HG03175 (cell line): Measurements from ENCODE around the gene HNF1A.

Experiments used
- ATAC-seq: cut with Tn5 transposase; IDR thresholded peaks from one replicate; pipeline ENCODE4 v1.9.1; 2021; ENCODE audit warnings: mild to moderate bottlenecking, moderate library complexity; ENCODE audit not compliant: unreplicated experiment

Gene HNF1A

DNA sequence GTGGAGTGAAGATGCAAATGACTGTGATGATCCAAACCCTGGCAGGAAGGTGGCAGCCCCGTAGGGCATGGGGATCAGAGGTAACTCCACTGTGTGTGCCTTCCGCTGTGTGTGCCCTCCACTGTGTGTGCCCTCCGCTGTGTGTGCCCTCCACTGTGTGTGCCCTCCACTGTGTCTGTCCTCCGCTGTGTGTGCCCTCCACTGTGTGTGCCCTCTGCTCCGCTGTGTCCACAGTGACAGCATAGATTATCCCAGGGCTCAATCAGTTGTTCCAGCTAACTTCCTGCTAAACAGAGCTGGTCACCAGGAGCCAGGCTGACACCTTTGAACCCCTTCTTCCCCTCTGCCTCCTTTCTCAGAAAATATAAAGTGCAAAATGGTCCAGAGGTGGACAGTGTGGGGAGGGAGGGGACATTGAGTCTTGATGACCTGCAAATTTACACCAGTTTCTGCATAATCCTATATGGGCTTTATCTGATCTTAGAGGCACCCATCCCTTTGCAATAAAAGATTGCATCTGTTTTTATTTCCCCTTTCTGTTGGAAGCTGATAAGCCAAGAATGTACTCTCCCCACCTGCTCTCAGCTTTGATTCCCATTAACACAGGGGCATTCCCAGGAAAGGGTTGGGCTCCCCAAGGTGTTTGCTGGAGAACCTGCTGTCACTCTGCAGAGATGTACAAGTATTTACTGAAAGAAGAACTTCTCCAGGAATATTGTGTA lies 21.6 kb upstream of the HNF1A start:
- ATAC-seq: no peak

DNA sequence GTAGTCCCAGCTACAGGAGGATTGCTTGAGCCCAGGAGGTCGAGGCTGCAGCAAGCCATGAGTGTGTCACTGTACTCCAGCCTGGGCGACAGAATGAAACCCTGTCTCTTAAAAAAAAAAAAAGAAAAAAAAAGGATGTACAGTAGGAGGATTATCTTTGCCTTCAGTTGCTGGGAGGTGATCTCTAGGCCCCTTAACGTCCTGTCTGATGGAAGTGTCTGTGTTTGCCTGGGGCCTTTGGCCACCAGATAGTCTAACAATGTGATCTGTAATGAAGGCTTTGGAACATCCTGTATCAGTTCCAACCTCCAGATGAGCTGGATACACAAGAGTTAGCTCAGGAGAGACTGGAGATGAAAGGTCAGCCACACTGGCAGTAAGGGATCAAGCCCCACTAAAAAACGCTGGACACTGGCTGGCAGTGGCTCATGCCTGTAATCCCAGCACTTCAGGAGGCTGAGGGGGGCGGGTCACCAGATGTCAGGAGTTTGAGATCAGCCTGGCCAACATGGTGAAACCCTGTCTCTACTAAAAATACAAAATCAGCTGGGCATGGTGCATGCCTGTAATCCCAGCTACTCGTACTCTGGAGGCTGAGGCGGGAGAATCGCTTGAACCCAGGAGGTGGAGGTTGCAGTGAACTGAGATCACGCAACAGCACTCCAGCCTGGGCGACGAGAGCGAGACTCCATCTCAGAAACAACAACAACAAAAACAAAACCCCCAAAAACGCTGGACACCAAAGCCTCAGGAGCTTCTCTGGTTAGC lies 19.0 kb upstream of the HNF1A start:
- ATAC-seq: no peak

DNA sequence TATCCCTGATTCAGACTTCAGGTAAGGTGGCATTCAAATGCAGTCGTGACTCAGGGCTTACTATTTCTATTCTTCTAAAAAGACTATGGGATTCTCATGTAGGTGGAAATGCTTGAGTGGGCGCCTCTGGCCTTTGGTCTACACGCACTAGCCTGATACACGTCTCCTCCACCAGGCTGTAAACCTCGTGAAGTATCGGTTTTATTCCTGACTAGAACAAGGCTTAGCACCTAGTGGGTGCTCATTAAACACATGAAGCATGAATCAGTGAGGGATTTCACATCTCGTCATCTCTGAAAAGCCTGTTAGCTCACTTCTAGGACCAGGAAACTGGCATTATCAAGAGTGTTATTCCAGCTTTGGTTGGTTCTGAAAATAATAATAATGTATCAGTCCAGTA lies 17.7 kb upstream of the HNF1A start:
- ATAC-seq: no peak

DNA sequence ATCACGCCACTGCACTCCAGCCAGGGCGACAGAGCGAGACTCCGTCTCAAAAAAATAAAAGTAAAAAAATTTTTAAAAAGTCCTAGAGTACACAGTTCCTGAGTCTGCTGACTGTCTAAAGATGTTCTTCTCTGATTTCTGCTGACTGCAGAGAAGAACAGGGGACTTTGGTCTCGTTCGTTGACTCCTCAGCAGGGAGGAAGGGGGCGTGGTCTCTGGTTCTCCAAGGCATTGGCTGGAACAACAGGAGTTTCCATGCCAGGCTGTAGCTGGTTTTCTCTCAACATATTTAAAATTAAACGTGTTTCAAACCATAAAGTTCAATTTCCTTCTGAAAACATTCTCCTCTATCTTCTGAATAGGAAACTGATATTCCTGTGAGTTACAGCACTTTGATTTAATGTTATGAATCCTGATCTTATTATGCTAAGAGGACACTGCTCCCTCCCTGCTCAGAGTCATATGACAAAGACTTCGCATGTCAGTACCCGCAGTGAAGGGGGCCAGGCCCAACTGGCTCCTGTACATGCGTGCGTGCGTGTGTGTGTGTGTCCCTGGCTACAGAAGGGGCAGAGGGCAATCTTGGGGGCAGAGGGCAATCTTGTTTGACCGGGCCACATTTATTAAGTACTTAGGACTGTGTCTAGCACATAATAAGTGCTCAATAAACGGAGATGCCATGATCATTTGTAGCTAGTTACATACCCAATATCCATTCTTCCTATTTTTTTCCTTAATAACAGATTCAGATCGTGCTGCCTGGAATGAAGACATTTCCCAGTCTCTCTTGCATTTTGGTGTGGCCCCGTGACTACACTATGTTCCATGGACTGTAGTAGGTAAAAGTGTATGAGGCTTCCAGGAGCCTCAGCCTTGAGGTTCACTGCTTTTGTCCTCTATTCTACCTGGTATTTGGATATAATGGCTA lies 16.5 kb upstream of the HNF1A start:
- ATAC-seq: no peak

DNA sequence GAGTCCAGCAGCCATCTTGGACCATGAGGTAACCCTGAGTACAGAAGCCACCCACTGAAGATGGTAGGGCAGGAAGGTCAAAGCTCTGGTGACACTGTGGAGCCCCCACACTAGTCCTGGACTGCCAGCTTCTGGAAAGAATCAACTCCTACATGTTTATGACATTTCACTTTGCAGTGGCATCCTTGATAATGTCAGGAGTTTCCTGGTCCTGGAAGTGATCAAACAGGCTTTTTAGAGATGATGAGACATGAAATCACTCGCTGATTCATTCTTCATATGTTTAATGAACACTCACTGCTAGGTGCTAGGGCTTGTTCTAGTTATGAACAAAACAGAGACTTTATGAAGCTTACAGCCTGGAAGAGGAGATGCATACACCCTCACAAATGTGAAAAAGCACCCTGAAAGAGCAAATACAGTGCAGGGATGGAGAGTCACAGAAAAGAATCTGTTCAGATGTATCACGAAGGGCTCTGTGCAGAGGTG lies 15.8 kb upstream of the HNF1A start:
- ATAC-seq: no peak

DNA sequence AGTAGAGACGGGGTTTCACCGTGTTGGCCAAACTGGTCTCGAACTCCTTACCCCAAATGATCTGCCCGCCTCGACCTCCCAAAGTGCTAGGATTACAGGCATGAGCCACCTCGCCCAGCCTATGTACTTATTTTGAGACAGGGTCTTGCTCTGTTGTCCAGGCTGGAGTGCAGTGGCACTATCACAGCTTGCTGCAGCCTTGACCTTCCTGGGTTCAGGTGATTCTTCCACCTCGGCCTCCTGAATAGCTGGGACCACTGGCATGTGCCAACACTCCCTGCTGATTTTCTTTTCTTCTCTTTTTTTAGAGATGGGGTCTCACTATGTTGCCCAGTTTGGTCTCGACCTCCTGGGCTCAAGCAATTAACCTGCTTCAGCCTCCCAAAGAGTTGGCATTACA lies 14.0 kb upstream of the HNF1A start:
- no peak for ATAC-seq

DNA sequence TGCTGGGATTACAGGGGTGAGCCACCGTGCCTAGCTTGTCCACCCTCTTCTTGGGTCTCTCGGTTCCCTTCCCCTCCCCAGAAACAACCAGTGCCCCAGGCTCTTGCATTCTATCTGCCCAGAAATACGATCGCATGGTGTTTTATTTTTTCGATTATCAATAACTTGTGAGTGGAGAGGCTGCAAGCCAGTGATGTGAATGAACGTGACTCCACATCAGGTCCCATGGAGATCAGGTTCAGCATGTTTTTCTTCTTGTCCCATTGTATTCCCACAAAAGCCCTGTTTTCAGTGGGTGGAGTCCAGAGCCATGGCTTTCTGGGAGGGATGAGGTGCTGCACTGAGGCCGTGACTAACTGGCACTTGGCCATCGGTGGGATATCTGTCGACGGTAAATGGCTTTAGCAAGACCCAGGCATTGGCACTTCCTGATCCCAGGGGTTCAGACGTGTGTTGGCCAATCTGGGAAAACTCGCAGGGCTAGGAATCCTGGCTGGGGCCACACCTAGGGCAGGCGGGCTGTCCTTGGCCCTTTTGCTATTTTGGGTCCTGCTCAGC lies 12.7 kb upstream of the HNF1A start:
- ATAC-seq: no peak

DNA sequence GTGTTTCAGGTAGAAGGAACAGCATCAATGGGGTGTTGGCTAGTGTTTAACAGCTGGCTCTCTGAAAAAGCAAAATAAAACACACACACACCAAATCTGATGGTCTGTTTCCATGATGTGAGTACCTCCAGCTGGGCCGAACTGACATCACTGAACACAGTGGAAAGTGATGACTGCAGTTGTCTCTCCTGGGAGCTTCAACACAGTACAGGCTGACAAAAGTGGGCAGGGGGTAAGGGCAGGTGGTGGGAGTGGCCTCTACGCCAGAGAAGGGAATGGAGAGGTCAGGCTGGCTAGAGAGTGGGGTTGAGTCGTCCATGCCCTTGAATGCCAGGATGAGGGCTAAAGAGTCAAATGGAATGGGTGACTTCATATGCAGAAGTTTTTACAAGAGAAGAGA lies 8.0 kb upstream of the HNF1A start:
- no peak for ATAC-seq

DNA sequence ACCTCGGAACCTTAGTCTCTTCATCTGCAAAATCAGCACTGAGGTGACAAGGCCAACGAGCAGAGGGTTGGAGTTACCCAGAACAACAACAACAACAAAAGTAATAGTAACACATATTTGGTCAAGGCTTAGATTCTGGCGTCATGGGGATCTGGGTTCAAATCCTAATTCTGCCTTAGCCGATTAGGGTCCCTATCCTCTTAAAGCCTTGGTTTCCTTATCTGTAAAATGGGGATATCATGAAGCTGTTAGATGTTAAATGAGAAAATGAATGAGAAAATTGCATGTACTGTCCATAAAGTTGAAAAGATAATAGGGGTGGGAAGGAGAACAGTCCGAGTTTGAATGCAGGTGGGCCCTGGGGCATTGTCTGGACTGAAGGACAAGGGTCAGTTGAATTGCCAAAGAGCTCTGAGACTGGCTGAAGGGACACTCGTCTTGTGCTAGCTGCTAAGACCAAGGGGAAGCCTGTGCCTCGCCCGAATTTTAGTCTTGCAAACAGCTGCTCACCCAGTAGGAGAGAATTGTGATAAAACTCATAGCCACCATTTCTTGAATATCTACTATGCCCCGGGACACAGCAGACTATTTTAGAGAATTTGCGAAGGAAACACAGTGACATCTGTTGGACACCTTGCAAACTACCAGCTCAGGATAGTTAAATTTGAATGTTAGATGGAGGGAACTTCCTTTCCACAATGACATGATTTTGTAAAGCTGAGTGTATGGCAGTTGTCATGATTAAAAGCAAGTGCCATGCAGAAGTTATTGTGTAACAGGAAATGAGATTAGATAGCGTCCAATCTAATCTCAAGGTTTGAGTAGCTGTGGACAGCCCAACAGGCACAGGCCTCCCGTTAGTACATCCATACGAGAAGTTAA lies 6.8 kb upstream of the HNF1A start:
- peak; percentile 62 for ATAC-seq

DNA sequence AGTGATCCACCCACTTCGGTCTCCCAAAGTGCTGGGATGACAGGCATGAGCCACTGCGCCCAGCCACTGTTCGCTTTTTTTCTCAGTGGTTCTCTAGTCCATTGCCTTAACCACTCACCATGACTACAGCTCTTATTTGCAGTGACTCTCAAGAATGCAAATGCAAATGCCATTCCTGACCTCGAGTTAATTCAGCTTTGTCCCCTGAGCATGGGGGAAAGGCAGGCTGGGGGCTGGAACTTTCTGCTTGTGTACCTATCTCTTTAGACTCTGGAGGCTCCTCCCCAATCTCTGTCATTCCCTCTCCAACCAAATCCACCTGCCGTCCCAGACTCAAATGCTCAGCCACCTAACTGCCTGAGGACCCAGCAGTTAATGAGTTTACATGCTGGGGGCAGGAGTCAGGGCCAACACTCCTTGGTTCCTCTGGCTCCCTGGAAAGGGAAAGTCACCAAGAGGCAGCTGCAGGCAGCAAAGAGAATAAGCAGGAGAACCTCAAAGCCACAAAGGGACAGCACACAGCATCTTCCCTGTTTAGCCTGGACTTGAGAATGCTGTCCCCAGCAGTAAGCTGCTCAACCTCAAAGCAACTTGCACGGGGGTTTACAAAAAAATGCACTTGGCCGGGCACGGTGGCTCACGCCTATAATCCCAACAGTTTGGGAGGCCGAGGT lies 5.3 kb upstream of the HNF1A start:
- no peak for ATAC-seq

DNA sequence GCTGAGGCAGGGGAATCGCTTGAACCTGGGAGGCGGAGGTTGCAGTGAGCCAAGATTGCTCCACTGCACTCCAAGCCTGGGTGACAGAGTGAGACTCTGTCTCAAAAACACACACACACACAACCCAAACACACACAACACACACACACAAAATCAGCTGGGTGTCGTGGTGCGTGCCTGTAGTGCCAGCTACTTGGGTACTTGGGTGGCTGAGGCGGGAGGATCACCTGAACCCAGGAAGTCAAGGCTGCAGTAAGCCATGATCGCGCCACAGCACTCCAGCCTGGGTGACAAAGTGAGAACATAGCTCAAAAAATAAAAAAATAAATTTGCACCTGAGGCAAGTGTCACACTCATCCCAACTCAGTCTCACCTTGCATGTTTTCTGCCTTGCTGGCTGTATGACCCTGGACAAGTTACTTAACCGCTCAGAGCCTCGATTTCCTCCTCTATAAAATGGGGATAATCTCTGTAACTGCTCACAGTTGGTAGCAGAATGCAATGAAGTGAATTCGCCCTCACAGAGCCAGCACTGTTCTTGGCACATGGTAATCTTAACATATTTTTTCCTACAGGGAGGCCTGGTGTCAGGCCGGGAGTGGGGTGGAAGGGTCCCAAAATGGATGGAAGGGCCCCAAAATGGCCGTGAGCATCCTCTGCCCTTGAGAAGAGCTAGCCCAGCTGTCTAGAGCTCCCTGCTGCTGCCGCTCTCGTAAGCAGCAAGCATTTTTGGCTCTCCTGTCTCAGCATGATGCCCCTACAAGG lies 630 bp upstream of the HNF1A start:
- no peak for ATAC-seq

DNA sequence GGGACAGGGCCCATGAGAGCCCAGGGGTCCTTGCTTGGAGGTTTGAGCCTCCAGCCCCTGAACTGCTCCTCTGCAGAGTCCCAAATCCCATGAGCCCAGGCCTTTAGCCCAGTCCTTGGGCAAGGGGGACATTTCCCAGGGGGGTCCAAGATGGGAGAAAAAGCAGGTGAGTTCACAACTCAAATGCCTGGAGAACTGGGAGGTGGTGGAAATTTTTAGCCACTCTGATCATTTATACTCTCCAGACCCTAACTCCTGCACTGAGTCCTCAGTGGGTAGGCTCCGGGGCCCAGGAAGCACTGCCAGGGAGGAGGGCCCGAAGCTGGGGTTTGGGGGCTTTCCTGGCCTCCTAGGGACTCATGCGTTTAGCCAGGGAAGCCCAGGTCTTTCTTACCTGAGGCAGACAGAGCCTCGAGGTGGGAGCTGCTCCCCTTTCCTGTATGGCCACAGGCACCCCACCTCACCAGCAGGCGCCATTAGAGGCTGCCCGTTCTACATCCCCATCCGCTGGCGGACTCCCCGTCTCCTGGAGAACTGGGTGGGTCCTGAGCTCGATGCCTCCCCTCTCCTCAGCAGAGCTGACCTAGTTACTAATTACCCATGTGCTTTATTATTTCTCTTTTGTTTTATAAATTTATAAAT lies 998 bp downstream of the HNF1A start:
- no peak for ATAC-seq

DNA sequence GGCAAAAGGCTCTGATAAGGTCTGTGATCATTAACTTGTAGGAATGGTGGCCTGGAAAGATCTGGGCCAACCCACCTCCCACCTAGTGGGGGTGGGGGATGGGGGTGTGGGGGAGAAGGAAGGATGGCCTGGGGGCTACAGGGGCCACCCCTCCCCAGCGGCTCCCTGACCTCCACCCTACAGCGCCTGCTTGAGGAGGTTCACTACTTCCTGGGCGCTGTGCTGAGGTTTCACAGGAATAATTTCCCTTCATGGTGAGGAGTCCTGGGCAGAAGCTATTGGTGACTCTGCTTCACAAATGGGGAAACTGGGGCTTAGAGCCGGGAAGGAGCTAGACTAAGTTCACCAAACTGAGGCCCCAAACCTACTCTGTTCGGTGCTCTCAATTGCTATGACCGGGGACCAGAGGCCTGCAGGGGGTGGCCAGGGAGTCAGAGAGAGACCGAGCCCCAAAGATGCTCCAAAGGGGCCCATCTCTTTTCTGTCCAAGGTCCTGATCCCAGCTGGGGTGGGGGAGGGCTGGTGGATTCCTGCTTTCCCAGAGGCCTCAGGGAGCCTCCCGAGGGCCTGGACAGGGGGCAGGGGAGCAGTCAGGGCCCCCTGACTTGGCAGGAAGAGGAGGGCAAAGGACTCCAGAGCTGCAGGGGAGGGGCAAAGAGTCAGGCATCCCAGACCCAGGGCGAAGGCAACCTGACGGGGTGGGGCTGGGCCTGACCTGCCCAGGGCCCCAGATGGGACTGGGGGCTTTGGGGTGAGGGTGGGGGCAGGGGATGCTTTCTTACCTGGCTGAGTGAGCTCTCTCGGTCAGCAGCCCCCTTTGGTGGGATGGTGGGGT lies 1.7 kb downstream of the HNF1A start:
- ATAC-seq: no peak

DNA sequence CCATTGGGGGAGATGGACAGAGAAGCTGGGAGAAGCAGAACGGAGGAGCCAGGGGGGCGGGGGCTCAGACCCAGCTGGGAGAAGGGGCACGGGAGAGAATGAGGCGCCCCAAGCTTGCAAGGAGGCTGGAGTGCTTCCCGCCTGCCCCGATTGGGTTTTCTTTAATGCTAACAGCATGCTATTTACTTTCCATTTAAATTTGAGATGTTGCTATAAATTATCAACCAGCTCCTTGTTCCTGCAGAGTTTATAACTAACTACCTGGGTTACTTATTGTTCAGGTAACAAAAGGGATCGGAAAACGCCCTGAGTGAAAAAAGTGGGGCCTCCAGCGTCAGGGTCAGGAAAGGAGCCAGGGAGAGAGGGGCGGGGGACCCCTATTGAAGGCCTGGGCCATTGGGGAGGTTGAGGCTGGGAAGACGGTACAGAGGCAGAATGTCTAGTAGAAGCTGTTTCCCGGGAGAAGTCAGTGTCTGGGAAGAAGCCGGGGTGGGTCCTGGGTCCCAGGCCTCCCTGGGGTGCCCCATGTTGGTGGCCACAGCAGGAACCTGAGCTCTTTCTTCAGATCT lies 2.5 kb downstream of the HNF1A start:
- no peak for ATAC-seq

DNA sequence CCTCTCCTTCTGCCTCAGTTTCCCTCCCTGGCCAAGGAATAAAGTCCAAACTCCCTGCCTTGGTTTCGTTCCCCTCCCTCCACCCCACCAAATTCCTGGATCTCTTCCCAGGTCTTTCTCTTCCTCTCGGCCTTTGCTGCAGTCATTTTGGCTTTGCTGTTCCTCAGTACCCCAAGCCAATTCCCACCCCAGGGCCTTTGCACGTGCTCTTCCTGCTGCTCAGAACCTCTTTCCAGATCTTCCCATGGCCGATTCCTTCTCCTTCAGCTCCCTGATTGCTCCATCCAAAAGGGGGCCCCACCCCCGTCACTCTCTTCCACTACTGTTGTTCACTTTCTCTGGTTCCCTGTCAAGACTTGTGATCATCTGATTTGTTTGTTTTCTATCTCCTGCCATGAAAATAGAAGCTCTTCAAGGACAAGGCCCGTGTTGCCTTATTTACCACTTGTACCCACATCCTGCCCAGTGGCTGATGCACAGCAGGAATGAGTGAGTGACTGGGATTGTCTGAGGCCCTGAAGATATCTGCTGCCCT lies 3.1 kb downstream of the HNF1A start:
- ATAC-seq: no peak

DNA sequence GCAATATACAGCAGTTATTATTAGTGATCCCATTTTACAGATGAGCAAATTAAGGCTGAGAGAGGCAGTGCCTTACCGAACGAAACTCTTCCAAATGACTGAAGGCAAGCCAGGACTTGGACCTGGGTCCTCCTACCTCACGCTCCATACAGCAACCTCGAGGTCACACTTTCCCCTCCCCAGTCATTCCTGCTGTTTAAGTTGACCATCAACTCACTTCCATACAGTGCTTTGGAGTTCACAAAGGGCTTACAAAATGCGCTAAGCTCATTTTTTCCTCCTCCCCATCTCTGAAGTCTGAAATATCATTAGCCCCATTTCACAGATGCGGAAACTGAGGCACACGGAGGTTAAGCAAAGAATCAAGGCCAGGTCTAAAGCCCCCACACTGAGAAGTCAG lies 4.3 kb downstream of the HNF1A start:
- no peak for ATAC-seq

DNA sequence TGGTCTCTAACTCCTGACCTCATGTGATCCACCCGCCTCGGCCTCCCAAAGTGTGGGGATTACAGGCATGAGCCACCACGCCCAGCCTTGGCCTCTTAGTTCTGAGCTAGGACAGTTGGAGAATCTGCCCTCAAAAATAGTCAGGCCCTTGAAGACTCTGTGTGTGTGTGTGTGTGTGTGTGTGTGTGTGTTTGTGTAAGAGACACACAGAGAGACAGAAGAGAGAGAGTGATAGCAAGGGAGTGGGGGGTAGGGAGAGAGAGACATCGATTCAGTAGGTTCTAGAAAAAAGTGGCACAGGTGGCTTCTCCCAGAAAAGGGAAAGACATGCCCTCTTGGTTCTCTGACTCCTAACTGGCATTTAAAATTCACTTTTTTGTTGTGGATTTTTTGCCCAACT lies 5.4 kb downstream of the HNF1A start:
- no peak for ATAC-seq
